ENCODE measurements around the gene MCC. TPM values are rescaled to one million over a fixed set of nuclear protein-coding genes. Genes with fewer than 3 reads are reported as not detected.

Gene MCC
- total RNA-seq, 1 experiment from 2014 or later = 7.6 TPM

GRCh38 chr5:113452941-113453340, 35.3 kb downstream of the MCC start:
- Histone ChIP-seq H2BK20ac (ENCODE audit: low read depth, low read length, poor library complexity, severe bottlenecking) (no peak overlapping the region), H3K23me2 (ENCODE audit: insufficient read length, low read depth, low read length, poor library complexity, severe bottlenecking) (no peaks in the 10 kb centered on the region), H3K27me3 (ENCODE audit: insufficient read depth, low read length) (no peaks in the 10 kb centered on the region), H3K18ac (ENCODE audit: insufficient read length, low read depth, low read length) (no peak overlapping the region), H3K9me3 (ENCODE audit: control insufficient read depth, low read depth, low read length) (no peaks in the 10 kb centered on the region), H3K23ac (ENCODE audit: insufficient read length, low read depth, low read length) (no peak overlapping the region), H2AFZ (ENCODE audit: low read length) (no peak overlapping the region), H3K4me1 (ENCODE audit: insufficient read depth, low read length) (no peaks in the 10 kb centered on the region), H4K20me1 (ENCODE audit: control insufficient read depth, insufficient read depth, insufficient read length) (no peaks in the 10 kb centered on the region), H2BK5ac (ENCODE audit: insufficient read length, low read length) (no peak overlapping the region), H3K4me2 (ENCODE audit: insufficient read depth, insufficient read length, low read length) (no peak overlapping the region), H2BK15ac (ENCODE audit: low read depth, low read length) (no peak overlapping the region), H4K8ac (replicated peaks; ENCODE audit: insufficient read length, low read depth, low read length) (no peak overlapping the region), H3K79me1 (ENCODE audit: insufficient read depth, low read depth, low read length, poor library complexity, severe bottlenecking) (no peaks in the 10 kb centered on the region), H3K9ac (ENCODE audit: extremely low read depth, insufficient read length, low read length) (no peak overlapping the region), H4K5ac (ENCODE audit: insufficient read length, low read depth, low read length) (no peak overlapping the region), H2BK12ac (ENCODE audit: insufficient read length, low read depth, low read length) (no peak overlapping the region), H3K4ac (ENCODE audit: low read depth, low read length) (no peak overlapping the region), H3K79me2 (ENCODE audit: insufficient read depth, low read length) (no peaks in the 10 kb centered on the region), H2AK5ac (ENCODE audit: insufficient read length, low read length) (no peak overlapping the region), H4K91ac (ENCODE audit: insufficient read length, low read depth, low read length) (no peak overlapping the region), H3K27ac (ENCODE audit: insufficient read length, low read depth, low read length) (no peak overlapping the region), H3T11ph (ENCODE audit: low read length) (no peak overlapping the region), H2BK120ac (ENCODE audit: low read depth, low read length, poor library complexity, severe bottlenecking) (no peak overlapping the region), H3K14ac (ENCODE audit: insufficient read depth, low read length) (no peak overlapping the region), H3K56ac (ENCODE audit: insufficient read length, low read depth, low read length) (no peak overlapping the region)
- H3K4me3 Mint-ChIP-seq = no peak overlapping the region
- TF ChIP-seq CTCF (conservative IDR thresholded peaks at IDR 0.05) = no peak
- no CpG with 5 or more reads among the region's 6 CpGs for WGBS (ENCODE audit: extremely low coverage, insufficient read length, low lambda C conversion rate)
- no peak overlapping the region; a peak in 1 of 7 replicates for H3K27ac Mint-ChIP-seq
- no peaks in the 10 kb centered on the region; a peak in 1 of 5 replicates for H3K9me3 Mint-ChIP-seq
- no peaks in the 10 kb centered on the region for H3K27me3 Mint-ChIP-seq (ENCODE audit: low read depth)
- DNase-seq = no peak
- H3K36me3 Mint-ChIP-seq (ENCODE audit: insufficient read depth in 1 of 3, low read depth in 3 of 3) = no peaks in the 10 kb centered on the region; a peak in 1 of 7 replicates
- no peaks in the 10 kb centered on the region for H3K4me1 Mint-ChIP-seq

All from H9 (cell line).